ENCODE data around the gene FRMD3.

GRCh38 chr9:83554278-83554677, 16.1 kb upstream of the FRMD3 start:
- TF ChIP-seq POLR2A (IDR thresholded peaks at IDR 0.05) (no peak), CTCF (IDR thresholded peaks at IDR 0.05) (no peak)

Data from thyroid gland (tissue), 4 donors.